GM03348 (cell line): Measurements from ENCODE around the gene RBM46.

Source experiments
- DNase-seq: peaks from one replicate; pipeline ENCODE4 v3.0.0; 2012; ENCODE audit warnings: low spot score

Gene RBM46

GRCh38 chr4:154781126-154781982, at the start of gene RBM46:
TSS of gene RBM46 (plus strand) at chr4:154781272. CDS start at chr4:154796753, 15,481 bp downstream.
- DNase-seq: peak; percentile 5

GRCh38 chr4:154731756-154732155, 49.3 kb upstream of the RBM46 start:
- DNase-seq: no peak

GRCh38 chr4:154732669-154733068, 48.4 kb upstream of the RBM46 start:
- DNase-seq: no peak

- no peak for DNase-seq
Measured at GRCh38 chr4:154736770-154737169, 44.3 kb upstream of the RBM46 start.

GRCh38 chr4:154738426-154738825, 42.6 kb upstream of the RBM46 start:
- DNase-seq: no peak

- DNase-seq: no peak
Measured at GRCh38 chr4:154739111-154739510, 42.0 kb upstream of the RBM46 start.

GRCh38 chr4:154740462-154740861, 40.6 kb upstream of the RBM46 start:
- no peak for DNase-seq

GRCh38 chr4:154741131-154741665, 39.9 kb upstream of the RBM46 start:
- DNase-seq: no peak

- no peak for DNase-seq
Measured at GRCh38 chr4:154741922-154742850, 38.9 kb upstream of the RBM46 start.

GRCh38 chr4:154743683-154744340, 37.3 kb upstream of the RBM46 start, which contains the start of gene LRAT:
TSS of gene LRAT (plus strand) at chr4:154744000. CDS start at chr4:154744327, 327 bp downstream.
- DNase-seq: peak; percentile 48

GRCh38 chr4:154744341-154744926, 36.6 kb upstream of the RBM46 start:
- no peak for DNase-seq

- no peak for DNase-seq
Measured at GRCh38 chr4:154757713-154758112, 23.4 kb upstream of the RBM46 start.

- DNase-seq: no peak
Measured at GRCh38 chr4:154760895-154761294, 20.2 kb upstream of the RBM46 start.

- DNase-seq: no peak
Measured at GRCh38 chr4:154778264-154778663, 2.8 kb upstream of the RBM46 start.

GRCh38 chr4:154779362-154779947, 1.6 kb upstream of the RBM46 start:
- DNase-seq: peak; percentile 66

- DNase-seq: peak; percentile 4
Measured at GRCh38 chr4:154781983-154782293, 866 bp downstream of the RBM46 start.

GRCh38 chr4:154807042-154807630, 26.1 kb downstream of the RBM46 start:
- peak; percentile 15 for DNase-seq

GRCh38 chr4:154818230-154818629, 37.2 kb downstream of the RBM46 start:
- no peak for DNase-seq

- DNase-seq: peak; percentile 38
Measured at GRCh38 chr4:154822775-154823174, 41.7 kb downstream of the RBM46 start.

GRCh38 chr4:154836030-154836429, 55.0 kb downstream of the RBM46 start:
- no peak for DNase-seq

GRCh38 chr4:154836513-154836912, 55.4 kb downstream of the RBM46 start:
- DNase-seq: no peak
